ENCODE data around the gene SCAI. TPM values are rescaled to one million over a fixed set of nuclear protein-coding genes. Genes with fewer than 3 reads are reported as not detected.

Gene SCAI
- total and polyA plus RNA-seq, 9 of the 15 experiments (the other 6 are each of a cell fraction or from before 2014, with no cell fraction given) = 0.70 to 12.4 (median 4.2) TPM

DNA sequence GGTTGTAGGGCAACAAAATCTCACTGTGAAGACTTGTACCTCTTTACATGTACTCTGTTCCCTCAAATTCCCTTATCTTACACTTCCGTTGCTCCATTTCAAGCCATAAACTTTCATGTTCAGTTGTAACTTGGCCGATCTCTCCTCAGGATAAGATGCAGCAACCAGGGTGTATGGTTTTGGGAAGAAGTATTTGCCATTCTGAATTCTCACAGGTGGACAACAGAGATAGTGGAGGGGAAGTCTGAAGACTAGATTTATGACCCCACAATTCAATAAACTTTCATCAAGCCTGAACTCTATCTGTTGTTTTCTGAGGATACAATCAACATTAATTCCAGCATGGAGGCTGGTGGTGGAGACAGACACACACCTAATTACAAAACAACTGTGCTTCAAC lies 229.9 kb downstream of the SCAI start (continued):
- no peak for TF ChIP-seq NR2F6 (CRISPR knock-in tag; IDR thresholded peaks at IDR 0.05)
- no peak for TF ChIP-seq ZNF444 (CRISPR knock-in tag; IDR thresholded peaks at IDR 0.05)
- TF ChIP-seq MECOM (CRISPR knock-in tag; IDR thresholded peaks at IDR 0.05) = peak; percentile 39; the same call in 1 of the 2 replicates
- no peak for TF ChIP-seq FOS (IDR thresholded peaks at IDR 0.05; ENCODE audit: extremely low read depth, insufficient read length)
- TF ChIP-seq, protein P1, sequence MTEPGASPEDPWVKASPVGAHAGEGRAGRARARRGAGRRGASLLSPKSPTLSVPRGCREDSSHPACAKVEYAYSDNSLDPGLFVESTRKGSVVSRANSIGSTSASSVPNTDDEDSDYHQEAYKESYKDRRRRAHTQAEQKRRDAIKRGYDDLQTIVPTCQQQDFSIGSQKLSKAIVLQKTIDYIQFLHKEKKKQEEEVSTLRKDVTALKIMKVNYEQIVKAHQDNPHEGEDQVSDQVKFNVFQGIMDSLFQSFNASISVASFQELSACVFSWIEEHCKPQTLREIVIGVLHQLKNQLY (CRISPR knock-in tag; conservative IDR thresholded peaks at IDR 0.05) = no peak
- TF ChIP-seq PKNOX1 (IDR thresholded peaks at IDR 0.05) = peak; percentile 84
- TF ChIP-seq FIP1L1 (IDR thresholded peaks at IDR 0.05; ENCODE audit: low read depth, low read length, poor library complexity, severe bottlenecking) = no peak
- 0 out of 2 replicates have a peak, but pooled peaks have one; percentile 19 for TF ChIP-seq SMAD4 (CRISPR knock-in tag; conservative IDR thresholded peaks at IDR 0.05)
- TF ChIP-seq ZNF57 (CRISPR knock-in tag; IDR thresholded peaks at IDR 0.05) = no peak
- TF ChIP-seq HNRNPH1 (optimal IDR thresholded peaks at IDR 0.05; ENCODE audit: low read depth, low read length) = no peak
- TF ChIP-seq ZNF24 (IDR thresholded peaks at IDR 0.05) = no peak
- TF ChIP-seq, protein P2, sequence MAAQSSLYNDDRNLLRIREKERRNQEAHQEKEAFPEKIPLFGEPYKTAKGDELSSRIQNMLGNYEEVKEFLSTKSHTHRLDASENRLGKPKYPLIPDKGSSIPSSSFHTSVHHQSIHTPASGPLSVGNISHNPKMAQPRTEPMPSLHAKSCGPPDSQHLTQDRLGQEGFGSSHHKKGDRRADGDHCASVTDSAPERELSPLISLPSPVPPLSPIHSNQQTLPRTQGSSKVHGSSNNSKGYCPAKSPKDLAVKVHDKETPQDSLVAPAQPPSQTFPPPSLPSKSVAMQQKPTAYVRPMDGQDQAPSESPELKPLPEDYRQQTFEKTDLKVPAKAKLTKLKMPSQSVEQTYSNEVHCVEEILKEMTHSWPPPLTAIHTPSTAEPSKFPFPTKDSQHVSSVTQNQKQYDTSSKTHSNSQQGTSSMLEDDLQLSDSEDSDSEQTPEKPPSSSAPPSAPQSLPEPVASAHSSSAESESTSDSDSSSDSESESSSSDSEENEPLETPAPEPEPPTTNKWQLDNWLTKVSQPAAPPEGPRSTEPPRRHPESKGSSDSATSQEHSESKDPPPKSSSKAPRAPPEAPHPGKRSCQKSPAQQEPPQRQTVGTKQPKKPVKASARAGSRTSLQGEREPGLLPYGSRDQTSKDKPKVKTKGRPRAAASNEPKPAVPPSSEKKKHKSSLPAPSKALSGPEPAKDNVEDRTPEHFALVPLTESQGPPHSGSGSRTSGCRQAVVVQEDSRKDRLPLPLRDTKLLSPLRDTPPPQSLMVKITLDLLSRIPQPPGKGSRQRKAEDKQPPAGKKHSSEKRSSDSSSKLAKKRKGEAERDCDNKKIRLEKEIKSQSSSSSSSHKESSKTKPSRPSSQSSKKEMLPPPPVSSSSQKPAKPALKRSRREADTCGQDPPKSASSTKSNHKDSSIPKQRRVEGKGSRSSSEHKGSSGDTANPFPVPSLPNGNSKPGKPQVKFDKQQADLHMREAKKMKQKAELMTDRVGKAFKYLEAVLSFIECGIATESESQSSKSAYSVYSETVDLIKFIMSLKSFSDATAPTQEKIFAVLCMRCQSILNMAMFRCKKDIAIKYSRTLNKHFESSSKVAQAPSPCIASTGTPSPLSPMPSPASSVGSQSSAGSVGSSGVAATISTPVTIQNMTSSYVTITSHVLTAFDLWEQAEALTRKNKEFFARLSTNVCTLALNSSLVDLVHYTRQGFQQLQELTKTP (IDR thresholded peaks at IDR 0.05; ENCODE audit: low read depth in 1 of 2, partially characterized antibody in 2 of 2) = no peak
- TF ChIP-seq ZNF644 (tag; IDR thresholded peaks at IDR 0.05; ENCODE audit: low read depth) = no peak
- peak; percentile 80; the same call in 1 of the 2 replicates for TF ChIP-seq LEF1 (IDR thresholded peaks at IDR 0.05)
- peak; percentile 75; the same call in 1 of the 2 replicates for TF ChIP-seq CTBP1 (IDR thresholded peaks at IDR 0.05; ENCODE audit: borderline replicate concordance)
- TF ChIP-seq POLR2AphosphoS5 (IDR thresholded peaks at IDR 0.05; ENCODE audit: control insufficient read depth, insufficient read depth, low read depth, low read length) = 0 out of 2 replicates have a peak, but pooled peaks have one; percentile 21
- TF ChIP-seq TSC22D4 (tag; IDR thresholded peaks at IDR 0.05) = no peak
- peak; percentile 49 to 57; a peak in 2 of 4 replicates for TF ChIP-seq KDM1A (IDR thresholded peaks at IDR 0.05)
- no peak for TF ChIP-seq TEAD2 (tag; IDR thresholded peaks at IDR 0.05)
- TF ChIP-seq TCF7L2 (IDR thresholded peaks at IDR 0.05; ENCODE audit: low read depth, low read length) = no peak

Measured in K562 (cell line).